IPS-18c (cell line): ENCODE measurements around the gene RPS6KA6.

ENCODE experiments used
- H3K4me3 ChIP-seq: 2 replicates; pipeline ENCODE4 v1.7.0; 2013; ENCODE audit warnings: low read depth, mild to moderate bottlenecking, low read length, moderate library complexity; ENCODE audit not compliant: insufficient read depth
- H3K9me3 ChIP-seq: one replicate; pipeline ENCODE4 v1.6.1; 2013; ENCODE audit warnings: mild to moderate bottlenecking, low read length, moderate library complexity; ENCODE audit not compliant: control insufficient read depth, insufficient read depth

Gene RPS6KA6

DNA sequence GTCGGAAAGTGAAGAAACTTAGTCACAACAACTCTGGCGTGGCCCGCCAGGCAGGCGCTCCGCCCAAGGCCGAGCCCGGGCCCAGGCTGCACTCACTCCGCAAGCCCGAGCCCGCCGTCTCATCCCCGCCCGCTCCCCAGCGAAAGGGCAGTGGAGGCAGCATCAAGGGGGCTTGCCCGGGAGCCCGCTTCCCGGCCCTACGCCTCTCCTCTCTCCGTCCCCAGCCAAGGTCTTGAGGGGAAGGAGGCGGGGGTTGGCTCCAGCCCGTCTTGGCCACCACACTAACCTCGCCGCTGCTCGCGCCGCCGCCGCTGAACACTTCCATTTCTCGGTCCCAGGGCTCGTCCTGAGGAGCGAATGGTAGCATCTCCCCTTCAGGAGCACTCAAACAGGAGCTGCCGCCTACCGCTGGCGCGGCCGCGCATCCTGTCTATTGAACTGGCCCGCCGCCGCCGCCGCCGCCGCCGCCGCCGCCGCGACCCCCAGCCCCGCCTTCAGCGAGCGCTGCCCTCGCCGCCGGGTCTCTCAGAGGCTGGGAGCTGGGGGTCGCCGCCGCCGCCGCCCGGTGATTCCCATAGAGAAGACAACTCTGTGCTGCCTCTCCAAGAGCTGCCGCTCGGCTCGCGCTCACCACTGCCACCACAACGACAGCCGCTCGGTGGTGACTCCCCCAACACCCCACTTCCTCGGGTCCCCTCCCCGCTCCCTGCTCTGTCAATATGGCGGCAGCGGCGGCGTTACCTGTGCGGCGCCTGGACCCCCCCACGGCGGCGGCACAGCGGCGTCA, at the start of gene RPS6KA6:
Gene RPS6KA6, minus strand, starts transcription at position 667 of the 787 bp plus-strand sequence. Its CDS starts 300 bp downstream, at position 367.
- H3K4me3 ChIP-seq: peak within 1 kb of the TSS; percentile 73
- no peaks in the 10 kb centered on the region for H3K9me3 ChIP-seq

DNA sequence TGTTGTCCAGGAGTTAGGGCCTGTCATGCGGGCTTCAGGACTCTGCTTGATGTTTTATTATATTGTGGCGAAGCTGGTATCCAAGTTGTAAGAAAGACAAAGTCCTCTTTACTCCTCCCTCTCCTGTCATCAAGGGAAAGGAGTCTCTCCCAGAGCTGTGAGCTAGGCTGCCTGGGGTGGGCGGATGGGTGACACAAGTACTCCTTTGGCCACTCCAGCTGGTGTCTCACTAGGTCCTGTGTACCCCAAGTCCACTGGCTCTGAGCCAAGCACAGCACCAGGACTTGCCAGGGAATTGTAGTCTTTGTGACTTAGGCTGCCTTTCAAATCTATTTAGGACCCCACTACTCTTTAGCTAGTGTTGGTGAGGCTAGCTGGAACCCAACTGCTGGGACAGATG, 36.7 kb upstream of the RPS6KA6 start:
- H3K4me3 ChIP-seq: no peak overlapping the region
- peaks cover 2% of the 10 kb centered on the region for H3K9me3 ChIP-seq

- Histone ChIP-seq H3K9me3 (peaks cover 2% of the 10 kb centered on the region), H3K4me3 (no peak overlapping the region)
Observed at GRCh38 chrX:84223261-84223660, 35.3 kb upstream of the RPS6KA6 start.

DNA sequence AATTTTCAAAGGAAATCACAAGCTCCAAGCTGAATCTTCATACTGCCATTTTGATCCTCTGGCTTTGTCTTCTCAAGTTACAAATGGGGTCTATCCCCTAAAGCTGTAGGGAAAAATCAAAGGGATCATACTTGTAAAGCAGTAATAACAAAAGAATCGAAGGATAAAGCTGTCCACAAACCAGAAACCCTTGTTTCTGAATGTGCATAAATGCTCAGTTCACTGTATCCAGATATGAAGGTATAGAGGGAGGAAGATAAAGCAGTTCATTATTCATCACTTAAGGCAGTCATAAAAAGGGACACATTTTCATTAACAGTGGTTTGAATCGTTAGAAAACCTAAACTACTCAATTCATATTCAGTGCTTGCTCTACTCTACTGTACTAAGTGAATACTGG, 33.2 kb upstream of the RPS6KA6 start:
- peaks cover 2% of the 10 kb centered on the region for H3K9me3 ChIP-seq

DNA sequence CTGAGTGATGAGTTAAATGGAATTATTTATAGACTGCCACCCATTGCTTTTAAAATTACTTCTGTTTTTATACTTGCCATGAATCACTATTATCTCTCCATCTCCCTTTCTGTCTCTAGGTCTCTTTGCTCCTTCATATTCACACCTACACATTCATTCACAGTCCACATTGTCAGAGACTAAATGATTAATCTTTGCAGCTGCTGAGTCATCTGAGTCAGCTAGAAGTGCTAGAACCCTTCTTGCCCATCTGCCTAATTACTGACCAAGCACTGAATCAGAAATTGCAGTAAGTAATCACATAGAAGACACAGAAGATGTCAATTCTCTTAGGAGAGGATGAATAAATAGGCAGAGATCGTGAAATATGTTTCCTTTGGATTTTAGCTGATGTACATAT, 31.6 kb upstream of the RPS6KA6 start:
- Histone ChIP-seq H3K4me3 (no peak overlapping the region), H3K9me3 (peaks cover under 1% of the 10 kb centered on the region)

More for the DNA sequence above, 33.2 kb upstream of the RPS6KA6 start:
- no peak overlapping the region for H3K4me3 ChIP-seq

- H3K4me3 ChIP-seq: no peak overlapping the region
- H3K9me3 ChIP-seq: no peaks in the 10 kb centered on the region
Observed at GRCh38 chrX:84218726-84219125, 30.7 kb upstream of the RPS6KA6 start.

DNA sequence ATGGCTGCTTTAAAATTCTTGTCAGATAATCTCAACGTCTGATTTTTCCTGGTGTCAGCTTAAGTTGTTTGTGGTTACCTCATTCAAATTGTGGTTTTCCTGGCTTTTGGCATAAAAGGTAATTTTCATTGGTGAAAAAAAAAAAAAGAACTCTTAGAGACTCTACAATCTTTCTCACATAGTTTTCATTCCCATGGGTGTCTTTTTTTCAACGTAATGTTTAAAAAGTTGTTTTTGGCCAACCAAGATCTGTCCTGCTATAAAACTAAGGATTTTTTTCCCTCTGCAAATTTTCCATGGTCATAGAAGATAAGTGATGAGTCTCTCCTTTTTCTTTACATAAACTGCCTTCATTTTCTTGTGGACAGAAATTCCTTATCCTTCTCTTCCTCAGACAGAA, 28.9 kb upstream of the RPS6KA6 start:
- no peak overlapping the region for H3K4me3 ChIP-seq
- no peaks in the 10 kb centered on the region for H3K9me3 ChIP-seq

GRCh38 chrX:84216406-84216805, 28.4 kb upstream of the RPS6KA6 start:
- Histone ChIP-seq H3K4me3 (no peak overlapping the region), H3K9me3 (no peaks in the 10 kb centered on the region)

GRCh38 chrX:84205276-84205675, 17.3 kb upstream of the RPS6KA6 start:
- Histone ChIP-seq H3K4me3 (no peak overlapping the region), H3K9me3 (no peaks in the 10 kb centered on the region)

DNA sequence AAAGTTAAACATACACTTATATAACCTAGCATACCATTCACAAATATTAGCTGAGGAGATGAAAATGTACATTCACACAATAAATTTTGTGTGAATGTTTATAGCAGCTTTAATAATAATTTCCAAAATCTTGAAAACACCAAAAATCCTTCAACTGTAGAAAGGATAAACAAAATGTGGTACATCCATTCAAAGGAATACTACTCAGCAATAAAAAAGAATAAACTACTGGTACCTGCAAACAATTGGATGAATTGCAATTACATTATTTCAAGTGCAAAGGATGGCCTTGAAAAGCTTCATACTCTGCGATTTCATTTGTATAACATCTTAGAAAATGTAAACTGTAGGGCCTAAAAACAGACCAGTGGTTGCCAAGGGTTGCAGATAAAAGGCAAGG, 11.7 kb upstream of the RPS6KA6 start:
- no peaks in the 10 kb centered on the region for H3K9me3 ChIP-seq
- no peak overlapping the region for H3K4me3 ChIP-seq

GRCh38 chrX:84197550-84197949, 9.6 kb upstream of the RPS6KA6 start:
- H3K4me3 ChIP-seq: no peak overlapping the region
- no peaks in the 10 kb centered on the region for H3K9me3 ChIP-seq

GRCh38 chrX:84192006-84192405, 4.0 kb upstream of the RPS6KA6 start:
- no peak overlapping the region for H3K4me3 ChIP-seq
- H3K9me3 ChIP-seq: no peaks in the 10 kb centered on the region

DNA sequence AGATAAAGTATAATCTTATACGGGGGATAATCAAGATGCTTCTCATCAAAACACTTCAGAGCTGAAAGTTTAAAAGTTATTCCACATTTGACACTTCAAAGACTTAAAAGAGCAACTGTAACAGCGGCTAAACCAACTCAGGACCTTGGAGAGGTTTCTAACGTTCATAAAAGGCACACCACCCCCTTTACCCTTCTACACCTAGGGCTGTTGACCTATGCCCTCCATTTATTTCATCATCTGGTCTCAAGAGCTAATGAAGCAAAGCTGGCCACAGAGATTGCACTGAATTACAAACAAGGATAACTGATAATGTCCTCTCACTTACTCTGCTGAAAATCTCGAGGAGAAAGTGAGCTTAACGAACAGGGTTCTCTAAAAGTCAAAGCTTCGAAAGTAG, 1.1 kb upstream of the RPS6KA6 start:
- Histone ChIP-seq H3K4me3 (0 out of 2 replicates have a peak overlapping the region, but pooled peaks have one; percentile 9), H3K9me3 (no peaks in the 10 kb centered on the region)

- Histone ChIP-seq H3K9me3 (no peaks in the 10 kb centered on the region), H3K4me3 (peak overlapping the region; percentile 73)
Observed at GRCh38 chrX:84188320-84188834, 378 bp upstream of the RPS6KA6 start.

- H3K9me3 ChIP-seq: no peaks in the 10 kb centered on the region
- H3K4me3 ChIP-seq: peak overlapping the region; percentile 73
Observed at GRCh38 chrX:84186603-84187532, 1.1 kb downstream of the RPS6KA6 start.

DNA sequence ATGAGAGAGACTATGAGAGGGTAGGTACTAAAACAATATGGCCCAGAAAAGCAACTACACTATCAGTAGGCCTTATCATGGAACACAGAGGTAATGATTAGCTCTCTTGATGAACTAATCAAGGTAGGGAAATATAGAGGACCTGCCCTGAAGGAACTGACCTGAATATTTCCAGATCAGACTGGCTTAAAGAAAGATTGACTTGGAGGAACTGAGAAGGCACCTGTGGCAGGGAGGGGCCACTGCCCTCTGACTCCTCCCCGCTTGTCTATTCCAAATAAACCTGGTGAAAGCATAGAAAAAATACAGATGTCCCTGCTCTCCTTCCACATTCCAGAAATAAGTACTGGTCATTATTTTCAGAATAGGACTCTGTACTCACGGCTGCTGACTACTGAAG, 5.5 kb downstream of the RPS6KA6 start:
- no peak overlapping the region for H3K4me3 ChIP-seq
- no peaks in the 10 kb centered on the region for H3K9me3 ChIP-seq

DNA sequence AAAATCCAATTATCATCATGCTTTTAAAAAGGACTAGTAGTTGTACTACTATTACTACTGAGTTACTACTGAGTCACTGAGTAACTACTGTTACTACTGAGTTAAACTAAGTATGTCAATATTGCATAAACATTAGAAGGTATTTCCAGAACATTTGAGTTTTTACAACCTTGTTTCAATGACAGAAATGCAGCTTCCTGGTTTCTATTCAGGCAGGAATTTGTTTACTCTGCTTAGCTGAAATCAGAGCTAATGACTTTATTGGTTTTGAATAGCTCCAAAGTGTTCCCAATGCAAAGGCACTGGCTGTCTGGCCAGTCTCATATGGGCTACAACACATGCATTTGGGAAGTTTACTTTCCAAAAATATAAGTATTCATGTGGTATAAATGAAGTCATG, 12.0 kb downstream of the RPS6KA6 start:
- H3K9me3 ChIP-seq: no peaks in the 10 kb centered on the region
- H3K4me3 ChIP-seq: no peak overlapping the region

DNA sequence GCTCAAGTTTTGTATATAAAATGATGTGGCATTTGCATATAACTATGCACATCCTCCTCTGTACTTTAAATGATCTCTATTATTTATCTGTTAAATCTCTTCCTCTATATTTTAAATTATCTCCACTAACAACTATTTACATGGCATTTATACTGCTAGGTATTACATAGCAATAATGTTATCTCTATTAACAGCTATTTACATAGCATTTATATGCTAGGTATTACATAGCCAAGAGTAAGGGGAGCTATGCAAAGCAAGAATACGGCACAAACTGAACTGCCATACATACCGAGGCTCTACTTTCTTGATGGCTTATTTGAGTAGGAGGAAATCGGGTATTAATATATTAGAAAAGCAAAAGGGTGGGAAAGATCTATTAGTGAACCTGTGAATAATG, 12.7 kb downstream of the RPS6KA6 start:
- Histone ChIP-seq H3K9me3 (no peaks in the 10 kb centered on the region), H3K4me3 (no peak overlapping the region)
